Natural killer cell (primary cell): ENCODE results near the gene HSD17B12. TPM values are rescaled to one million over a fixed set of nuclear protein-coding genes. Genes with fewer than 3 reads are reported as not detected.

Experiments used
- ATAC-seq, 3 donors: fragments of 150-1000 bp in 2 of 3; fragments of 200-7000 bp in 1 of 3; cut with Tn5 transposase; 1 replicate in 1 of 3; 2 replicates in 2 of 3; pipeline ENCODE4 v1.10.0; 2021; ENCODE audit warnings: mild to moderate bottlenecking in 2 of 3, moderate library complexity in 2 of 3
- DNase-seq, 2 donors: peaks; one replicate each; pipeline versions ENCODE4 v3.0.0 to v3.0.0-alpha.2; 2013 to 2021; ENCODE audit warnings: mixed read lengths in 1 of 2
- H3K27ac ChIP-seq: one replicate; pipeline ENCODE4 v1.5.1; 2013; ENCODE audit warnings: mild to moderate bottlenecking, low read length
- H3K27me3 ChIP-seq: one replicate; pipeline ENCODE4 v1.6.1; 2013; ENCODE audit warnings: low read length; ENCODE audit not compliant: control insufficient read depth, insufficient read depth
- H3K36me3 ChIP-seq: one replicate; pipeline ENCODE4 v1.6.1; 2013; ENCODE audit warnings: low read length; ENCODE audit not compliant: control insufficient read depth, insufficient read depth
- H3K4me1 ChIP-seq: one replicate; pipeline ENCODE4 v1.6.1; 2013; ENCODE audit warnings: low read length; ENCODE audit not compliant: control insufficient read depth, insufficient read depth
- H3K4me3 ChIP-seq: one replicate; pipeline ENCODE4 v1.5.1; 2013; ENCODE audit warnings: low read length
- H3K9me3 ChIP-seq: one replicate; pipeline ENCODE4 v1.6.1; 2013; ENCODE audit warnings: low read length; ENCODE audit not compliant: control insufficient read depth, insufficient read depth
- H3K27ac Mint-ChIP-seq, 2 donors: one replicate each; pipeline ENCODE4 v1.8.0; 2022; ENCODE audit warnings: mild to moderate bottlenecking in 2 of 2, mixed read lengths in 2 of 2, moderate library complexity in 1 of 2
- H3K27me3 Mint-ChIP-seq, 2 donors: one replicate each; pipeline ENCODE4 v1.8.0; 2022; ENCODE audit warnings: low read depth in 2 of 2, mixed read lengths in 2 of 2
- H3K36me3 Mint-ChIP-seq: one replicate; pipeline ENCODE4 v1.8.0; 2022; ENCODE audit warnings: mixed read lengths
- H3K4me1 Mint-ChIP-seq, 2 donors: one replicate each; pipeline ENCODE4 v1.8.0; 2022; ENCODE audit warnings: mixed read lengths in 2 of 2
- H3K4me3 Mint-ChIP-seq: one replicate; pipeline ENCODE4 v1.8.0; 2022; ENCODE audit warnings: mild to moderate bottlenecking, moderate library complexity, mixed read lengths
- H3K9me3 Mint-ChIP-seq, 2 donors: one replicate each; pipeline ENCODE4 v1.8.0; 2022; ENCODE audit warnings: mixed read lengths in 2 of 2
- WGBS: methylation state at CpG from one replicate; pipeline ENCODE4 v1.1.7; 2013; ENCODE audit warnings: missing lambda C conversion rate; ENCODE audit not compliant: insufficient coverage; 5-methylcytosine and 5-hydroxymethylcytosine counted together
- intact Hi-C: fragments of 100-400 bp; cut with micrococcal nuclease; formaldehyde crosslinking; loops from one replicate; pipeline ENCODE4 v1.14.2; 2022
- total RNA-seq, 4 donors: library from RNA; stranded (reverse); fragments of 120-200 nt in 1 of 4; gene quantifications; one replicate each; pipeline versions ENCODE4 v1.2.3 to v1.2.4, GENCODE V29; 2013 to 2022
- TF ChIP-seq, protein P1 (sequence below): fragments of 200-600 bp; IDR thresholded peaks from one replicate; pipeline ENCODE4 v1.8.0; 2022; ENCODE audit warnings: antibody characterized with exemption

Gene HSD17B12
- total RNA-seq: 10 to 100 TPM; 21.0 to 26.3 (median 26.1) TPM
- 28.8 TPM for total RNA-seq (2013)

DNA sequence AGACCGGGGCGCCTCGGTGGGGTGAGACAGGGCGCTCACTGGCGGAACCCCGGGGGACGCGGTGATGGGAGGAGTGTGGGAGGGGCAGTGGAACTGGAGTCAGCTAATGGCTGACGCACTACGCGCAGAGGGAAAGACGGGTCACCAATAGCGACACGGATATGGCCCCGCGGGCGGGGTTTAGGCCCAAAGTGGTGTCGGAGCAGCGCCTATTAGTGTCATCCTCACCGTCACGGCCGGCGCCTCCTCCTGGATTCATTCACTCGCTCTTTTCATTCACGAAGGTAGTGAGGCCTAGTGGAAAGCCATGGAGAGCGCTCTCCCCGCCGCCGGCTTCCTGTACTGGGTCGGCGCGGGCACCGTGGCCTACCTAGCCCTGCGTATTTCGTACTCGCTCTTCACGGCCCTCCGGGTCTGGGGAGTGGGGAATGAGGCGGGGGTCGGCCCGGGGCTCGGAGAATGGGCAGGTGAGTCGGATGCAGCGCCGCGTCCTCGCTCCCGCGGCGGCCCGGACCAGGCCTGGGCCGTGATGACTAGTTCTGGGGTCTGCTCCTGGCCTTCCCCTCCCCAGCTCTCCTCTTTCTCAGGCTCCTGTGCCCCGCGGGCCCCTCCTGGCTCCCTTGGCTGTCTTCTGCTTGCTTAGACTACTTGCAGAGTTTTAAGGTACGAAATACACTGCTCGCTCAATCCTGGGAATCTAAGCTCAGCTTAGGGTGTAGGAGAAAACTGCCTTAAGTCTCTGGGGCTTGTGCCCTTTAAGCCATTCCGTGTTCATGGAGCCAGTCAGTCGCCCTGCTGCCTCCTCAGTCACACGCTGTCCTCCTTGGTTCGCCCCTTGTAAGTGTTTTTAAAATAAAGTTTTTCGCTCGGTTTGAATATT, at the start of gene HSD17B12:
Gene HSD17B12 (plus strand): TSS at position 218 of the 880 bp plus-strand sequence. CDS start 90 bp downstream, at position 308.
- DNase-seq: peak; percentile 97 to 99
- peak; percentile 95 to 100 (median 96) for ATAC-seq
- Histone ChIP-seq H3K36me3 (no peaks in the 10 kb centered on the region), H3K27ac (peak within 1 kb of the TSS; percentile 93), H3K4me3 (peak within 1 kb of the TSS; percentile 86), H3K4me1 (peaks cover 17% of the 10 kb centered on the region), H3K27me3 (no peaks in the 10 kb centered on the region), H3K9me3 (no peaks in the 10 kb centered on the region)
- intact Hi-C loops: loop anchor here (1.0 to 5.0 kb wide), 4 partner anchors 36 to 322 kb away; partner anchors contain the start of genes ALKBH3 and TTC17
- H3K27ac Mint-ChIP-seq: peak within 1 kb of the TSS; percentile 83 to 98
- H3K4me3 Mint-ChIP-seq: peak within 1 kb of the TSS; percentile 88
- WGBS: under 1% methylated on average over 62 of the region's 62 CpGs
- TF ChIP-seq, protein P1, sequence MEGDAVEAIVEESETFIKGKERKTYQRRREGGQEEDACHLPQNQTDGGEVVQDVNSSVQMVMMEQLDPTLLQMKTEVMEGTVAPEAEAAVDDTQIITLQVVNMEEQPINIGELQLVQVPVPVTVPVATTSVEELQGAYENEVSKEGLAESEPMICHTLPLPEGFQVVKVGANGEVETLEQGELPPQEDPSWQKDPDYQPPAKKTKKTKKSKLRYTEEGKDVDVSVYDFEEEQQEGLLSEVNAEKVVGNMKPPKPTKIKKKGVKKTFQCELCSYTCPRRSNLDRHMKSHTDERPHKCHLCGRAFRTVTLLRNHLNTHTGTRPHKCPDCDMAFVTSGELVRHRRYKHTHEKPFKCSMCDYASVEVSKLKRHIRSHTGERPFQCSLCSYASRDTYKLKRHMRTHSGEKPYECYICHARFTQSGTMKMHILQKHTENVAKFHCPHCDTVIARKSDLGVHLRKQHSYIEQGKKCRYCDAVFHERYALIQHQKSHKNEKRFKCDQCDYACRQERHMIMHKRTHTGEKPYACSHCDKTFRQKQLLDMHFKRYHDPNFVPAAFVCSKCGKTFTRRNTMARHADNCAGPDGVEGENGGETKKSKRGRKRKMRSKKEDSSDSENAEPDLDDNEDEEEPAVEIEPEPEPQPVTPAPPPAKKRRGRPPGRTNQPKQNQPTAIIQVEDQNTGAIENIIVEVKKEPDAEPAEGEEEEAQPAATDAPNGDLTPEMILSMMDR: no peak
- H3K4me1 Mint-ChIP-seq: peaks cover 22 to 29% of the 10 kb centered on the region in 2 donors
- peaks cover 0 to 5% of the 10 kb centered on the region in 2 donors for H3K27me3 Mint-ChIP-seq
- no peaks in the 10 kb centered on the region for H3K9me3 Mint-ChIP-seq
- H3K36me3 Mint-ChIP-seq: no peaks in the 10 kb centered on the region

DNA sequence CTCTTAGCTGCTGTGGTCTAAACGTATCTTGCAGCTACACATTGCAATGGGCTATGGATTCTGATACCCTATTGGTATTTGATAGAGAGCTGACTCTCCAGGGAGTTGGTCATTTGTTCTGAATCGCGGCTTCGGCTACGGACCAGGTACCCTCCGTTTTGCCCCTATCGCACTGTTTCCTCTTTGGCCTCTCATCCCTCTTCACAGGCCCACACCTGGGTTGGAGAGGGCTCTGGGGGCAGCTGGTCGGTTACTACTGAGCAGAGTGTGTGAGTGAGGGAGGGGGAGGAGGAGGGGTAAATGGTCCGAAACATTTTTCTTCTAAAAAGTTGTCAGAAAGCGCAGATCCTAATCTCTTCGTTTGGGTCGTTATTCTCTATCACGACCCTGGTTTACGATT, 48.8 kb upstream of the HSD17B12 start:
- Mint-ChIP-seq H3K4me3 (no peak overlapping the region), H3K27me3 (peaks cover 39 to 58% of the 10 kb centered on the region in 2 donors), H3K36me3 (no peaks in the 10 kb centered on the region), H3K9me3 (no peaks in the 10 kb centered on the region), H3K4me1 (no peaks in the 10 kb centered on the region), H3K27ac (no peak overlapping the region)
- Histone ChIP-seq H3K9me3 (no peaks in the 10 kb centered on the region), H3K36me3 (no peaks in the 10 kb centered on the region), H3K4me1 (no peaks in the 10 kb centered on the region), H3K27ac (no peak overlapping the region), H3K4me3 (no peak overlapping the region), H3K27me3 (peaks cover 24% of the 10 kb centered on the region)
- 36% methylated on average over 14 of the region's 14 CpGs for WGBS
- TF ChIP-seq, protein P1: no peak
- no peak for ATAC-seq
- DNase-seq: no peak
- intact Hi-C loops: no loop called here

DNA sequence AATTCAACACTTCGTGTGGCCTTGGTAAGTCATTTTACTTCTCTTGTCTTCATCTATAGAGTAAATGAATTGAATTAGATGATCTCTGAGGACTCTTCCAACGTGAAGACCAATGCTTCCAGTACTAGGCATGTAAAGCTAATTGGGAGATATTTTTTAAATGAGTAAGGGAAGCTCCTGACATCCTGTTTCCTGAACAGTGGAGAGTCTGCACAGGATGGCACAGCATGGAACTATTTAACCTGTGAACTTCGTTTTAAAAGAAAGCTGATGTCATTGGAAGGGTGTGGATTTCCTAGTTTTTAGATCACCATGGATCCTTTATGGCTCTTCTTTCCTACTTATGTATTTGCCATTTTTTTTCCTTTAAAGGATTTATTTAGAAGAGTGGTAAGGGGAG, 48.4 kb upstream of the HSD17B12 start:
- Mint-ChIP-seq H3K27ac (no peak overlapping the region), H3K27me3 (peaks cover 39 to 58% of the 10 kb centered on the region in 2 donors), H3K4me3 (no peak overlapping the region), H3K36me3 (no peaks in the 10 kb centered on the region), H3K9me3 (no peaks in the 10 kb centered on the region), H3K4me1 (no peaks in the 10 kb centered on the region)
- DNase-seq: no peak
- Histone ChIP-seq H3K4me3 (no peak overlapping the region), H3K27ac (no peak overlapping the region), H3K4me1 (no peaks in the 10 kb centered on the region), H3K9me3 (no peaks in the 10 kb centered on the region), H3K27me3 (peaks cover 23% of the 10 kb centered on the region), H3K36me3 (no peaks in the 10 kb centered on the region)
- ATAC-seq: no peak
- WGBS: 8% methylated on average over 2 of the region's 3 CpGs
- intact Hi-C loops: no loop called here
- TF ChIP-seq, protein P1: no peak
